Choroid plexus epithelial cell (primary cell): ENCODE measurements around the gene GRIA2.

Source experiments
- DNase-seq: peaks from one replicate; pipeline ENCODE4 v3.0.0-alpha.2; 2010; ENCODE audit warnings: low read depth
- H3K4me3 ChIP-seq: 2 replicates; pipeline ENCODE4 v1.5.1; 2011; ENCODE audit warnings: low read depth, mild to moderate bottlenecking, control low read depth, low read length, moderate library complexity
- TF ChIP-seq, protein P1 (sequence below): conservative IDR thresholded peaks from 2 replicates; pipeline ENCODE4 v1.5.1; 2011; ENCODE audit warnings: low read depth, mild to moderate bottlenecking, control low read depth, inconsistent platforms, low read length, moderate library complexity

Gene GRIA2

DNA sequence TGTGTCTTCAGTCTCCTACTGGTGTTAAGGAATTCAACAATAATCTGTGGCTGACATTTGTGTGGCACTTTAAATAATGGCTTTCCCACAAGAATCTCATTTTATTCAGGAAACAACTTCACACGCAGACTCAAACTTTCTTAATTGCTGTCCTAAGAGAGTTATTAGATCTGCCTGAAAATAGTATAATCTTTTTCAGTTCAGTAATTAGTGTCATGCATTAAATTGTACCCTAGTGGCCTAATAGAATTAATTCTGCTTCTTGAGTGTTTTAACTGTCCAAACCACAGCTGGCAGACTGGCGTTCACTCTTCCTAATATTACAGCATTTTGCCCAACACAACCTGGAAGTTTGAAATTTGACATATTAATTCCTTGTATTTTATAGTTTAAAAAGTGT lies 107.1 kb downstream of the GRIA2 start:
- no peak for DNase-seq
- H3K4me3 ChIP-seq: no peak overlapping the region
- TF ChIP-seq, protein P1, sequence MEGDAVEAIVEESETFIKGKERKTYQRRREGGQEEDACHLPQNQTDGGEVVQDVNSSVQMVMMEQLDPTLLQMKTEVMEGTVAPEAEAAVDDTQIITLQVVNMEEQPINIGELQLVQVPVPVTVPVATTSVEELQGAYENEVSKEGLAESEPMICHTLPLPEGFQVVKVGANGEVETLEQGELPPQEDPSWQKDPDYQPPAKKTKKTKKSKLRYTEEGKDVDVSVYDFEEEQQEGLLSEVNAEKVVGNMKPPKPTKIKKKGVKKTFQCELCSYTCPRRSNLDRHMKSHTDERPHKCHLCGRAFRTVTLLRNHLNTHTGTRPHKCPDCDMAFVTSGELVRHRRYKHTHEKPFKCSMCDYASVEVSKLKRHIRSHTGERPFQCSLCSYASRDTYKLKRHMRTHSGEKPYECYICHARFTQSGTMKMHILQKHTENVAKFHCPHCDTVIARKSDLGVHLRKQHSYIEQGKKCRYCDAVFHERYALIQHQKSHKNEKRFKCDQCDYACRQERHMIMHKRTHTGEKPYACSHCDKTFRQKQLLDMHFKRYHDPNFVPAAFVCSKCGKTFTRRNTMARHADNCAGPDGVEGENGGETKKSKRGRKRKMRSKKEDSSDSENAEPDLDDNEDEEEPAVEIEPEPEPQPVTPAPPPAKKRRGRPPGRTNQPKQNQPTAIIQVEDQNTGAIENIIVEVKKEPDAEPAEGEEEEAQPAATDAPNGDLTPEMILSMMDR: no peak

DNA sequence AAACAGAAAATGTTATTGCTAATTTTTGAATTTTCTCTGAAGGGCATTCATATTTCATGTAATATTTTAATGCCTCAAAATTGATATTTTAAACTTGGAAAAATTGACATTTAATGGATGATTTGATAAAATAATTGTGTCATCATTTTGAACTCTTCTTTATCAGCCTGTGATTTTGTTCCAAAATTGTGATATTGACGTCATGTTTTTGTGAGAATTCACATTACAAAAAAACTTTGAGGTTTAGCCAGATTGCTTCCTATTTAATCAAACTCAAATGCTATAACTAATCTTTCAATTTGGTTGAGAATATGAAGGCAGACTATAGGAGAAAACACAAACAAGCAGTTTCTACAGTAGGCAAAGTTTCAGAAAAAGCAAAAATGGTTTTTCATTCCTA lies 137.4 kb downstream of the GRIA2 start:
- H3K4me3 ChIP-seq: no peak overlapping the region
- TF ChIP-seq, protein P1: no peak
- no peak for DNase-seq

DNA sequence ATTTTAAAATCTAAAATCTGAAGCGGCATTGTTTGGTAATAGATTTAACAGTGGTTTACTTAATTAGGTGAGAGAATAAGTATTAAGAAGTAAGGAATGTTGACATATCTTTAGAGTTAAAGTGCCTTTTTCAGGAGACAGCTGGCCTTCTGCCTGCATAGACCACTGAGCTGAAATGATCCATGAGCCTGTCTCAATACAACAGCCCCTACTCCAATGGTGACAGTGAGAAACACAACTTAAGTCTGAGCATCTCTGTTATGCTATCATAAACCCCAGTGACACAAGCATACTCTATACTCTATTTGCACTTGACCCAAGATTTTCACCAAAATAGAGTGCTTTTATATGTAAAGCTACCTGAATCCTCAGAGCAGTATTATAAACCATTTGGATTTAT lies 137.9 kb downstream of the GRIA2 start:
- TF ChIP-seq, protein P1: no peak
- DNase-seq: no peak
- no peak overlapping the region for H3K4me3 ChIP-seq

DNA sequence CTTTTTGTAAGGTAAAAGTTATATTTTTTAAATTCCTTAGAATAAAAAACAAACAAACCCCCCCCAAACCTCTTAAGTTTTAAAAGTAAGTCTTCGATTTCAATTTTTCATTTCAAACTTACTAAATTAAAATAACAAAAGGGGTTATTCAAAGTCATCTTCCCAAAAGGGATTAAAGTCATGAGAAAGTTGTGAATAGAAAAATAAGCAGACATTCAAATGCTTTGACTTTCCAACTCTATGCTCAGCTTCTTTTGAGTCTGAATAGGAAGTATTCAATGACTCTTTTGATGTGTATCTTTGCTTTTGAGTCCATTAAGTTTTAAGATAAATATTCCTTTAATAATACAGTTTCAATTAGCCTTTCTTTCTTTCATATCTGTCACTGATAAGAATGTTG lies 138.3 kb downstream of the GRIA2 start:
- no peak for DNase-seq
- TF ChIP-seq, protein P1: no peak

DNA sequence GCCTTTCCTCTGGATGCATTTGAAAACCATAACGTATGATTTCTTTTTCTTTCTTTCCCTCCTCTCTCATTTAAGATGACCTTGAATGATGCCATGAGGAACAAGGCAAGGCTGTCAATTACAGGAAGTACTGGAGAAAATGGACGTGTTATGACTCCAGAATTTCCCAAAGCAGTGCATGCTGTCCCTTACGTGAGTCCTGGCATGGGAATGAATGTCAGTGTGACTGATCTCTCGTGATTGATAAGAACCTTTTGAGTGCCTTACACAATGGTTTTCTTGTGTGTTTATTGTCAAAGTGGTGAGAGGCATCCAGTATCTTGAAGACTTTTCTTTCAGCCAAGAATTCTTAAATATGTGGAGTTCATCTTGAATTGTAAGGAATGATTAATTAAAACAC lies 142.8 kb downstream of the GRIA2 start:
- H3K4me3 ChIP-seq: no peak overlapping the region
- DNase-seq: no peak
- TF ChIP-seq, protein P1: no peak

More for the DNA sequence above, 138.3 kb downstream of the GRIA2 start:
- H3K4me3 ChIP-seq: no peak overlapping the region

DNA sequence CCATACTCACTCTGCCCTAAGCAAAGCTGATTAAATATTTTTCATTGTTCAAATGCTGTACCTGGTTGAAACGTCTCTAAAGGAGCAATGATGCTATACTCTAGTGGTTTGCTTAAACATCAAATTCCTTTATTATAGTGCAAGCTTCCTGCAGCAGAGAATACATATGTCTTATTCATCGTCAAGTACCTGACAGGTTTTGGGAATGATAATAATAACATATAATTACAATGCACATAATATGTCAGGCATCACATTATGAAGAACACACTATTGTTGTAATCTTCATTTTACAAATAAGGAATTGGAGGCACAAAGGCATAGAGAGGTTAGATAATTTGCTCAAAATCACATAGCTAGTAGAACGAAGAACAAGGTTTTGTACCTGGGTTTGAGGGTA lies 151.6 kb downstream of the GRIA2 start:
- TF ChIP-seq, protein P1: no peak
- DNase-seq: no peak
- no peak overlapping the region for H3K4me3 ChIP-seq

DNA sequence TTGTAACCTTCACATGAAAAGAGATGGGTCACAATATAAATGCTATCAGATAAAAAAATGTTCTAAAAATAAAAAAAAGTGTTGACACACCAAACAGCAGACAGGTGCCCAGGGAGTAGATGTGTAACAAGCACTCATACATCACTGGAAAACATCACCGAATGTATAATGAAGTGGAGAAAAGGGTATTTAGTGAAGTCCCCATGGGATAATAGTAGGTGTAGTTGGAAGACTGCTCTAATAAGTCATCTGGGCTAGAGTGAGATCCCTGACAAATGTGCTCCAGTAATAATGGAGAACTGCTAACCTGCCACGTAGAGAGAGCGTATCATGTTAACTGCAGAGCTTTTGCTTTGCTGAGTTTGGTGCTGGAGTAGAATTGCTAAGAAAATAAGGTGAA lies 152.0 kb downstream of the GRIA2 start:
- no peak for DNase-seq
- TF ChIP-seq, protein P1: no peak

More for the DNA sequence above, 152.0 kb downstream of the GRIA2 start:
- no peak overlapping the region for H3K4me3 ChIP-seq
